Myocyte (in vitro differentiated cells): ENCODE data around the gene DNAJB4. TPM values are rescaled to one million over a fixed set of nuclear protein-coding genes. Genes with fewer than 3 reads are reported as not detected.
"Not testable (repeated sequence)": the region's sequence is repeated elsewhere in the genome, so short reads cannot be mapped to it uniquely, and the experiment has no call there.

Experiments used
- DNase-seq: peaks from one replicate; pipeline ENCODE4 v3.0.0-alpha.2; 2012; ENCODE audit warnings: low read depth
- polyA plus RNA-seq: library from polyadenylated mRNA; unstranded; fragments of >200 nt; gene quantifications from one replicate; pipeline ENCODE4 v1.2.1, GENCODE V29; 2012; ENCODE audit warnings: missing spikeins
- total RNA-seq: library from RNA; depleted of rRNA; stranded (reverse); fragments of >200 nt; gene quantifications from 2 replicates; pipeline ENCODE4 v1.2.3, GENCODE V29; 2014

Gene DNAJB4
- 223 and 226 TPM in 2 replicates for total RNA-seq
- 87.1 TPM for polyA plus RNA-seq

GRCh38 chr1:78004719-78005447 is at the start of gene DNAJB4:
Gene DNAJB4 (plus strand): TSS chr1:78004939. CDS start chr1:78005111, 172 bp downstream.
- peak; percentile 98 for DNase-seq

GRCh38 chr1:77955709-77956108 is 49.0 kb upstream of the DNAJB4 start:
- DNase-seq = no peak

- no peak for DNase-seq
Observed at GRCh38 chr1:77956464-77956863, 48.3 kb upstream of the DNAJB4 start.

GRCh38 chr1:77958391-77958790 is 46.3 kb upstream of the DNAJB4 start:
- DNase-seq = no peak

- DNase-seq = no peak
Observed at GRCh38 chr1:77958850-77959249, 45.9 kb upstream of the DNAJB4 start.

GRCh38 chr1:77961392-77961791 is 43.3 kb upstream of the DNAJB4 start:
- no peak for DNase-seq

- no peak for DNase-seq
Observed at GRCh38 chr1:77966291-77966690, 38.4 kb upstream of the DNAJB4 start.

- DNase-seq = no peak
Observed at GRCh38 chr1:77970192-77970591, 34.5 kb upstream of the DNAJB4 start.

- no peak for DNase-seq
Observed at GRCh38 chr1:77972080-77972479, 32.7 kb upstream of the DNAJB4 start.

- no peak for DNase-seq
Observed at GRCh38 chr1:77975386-77975785, 29.4 kb upstream of the DNAJB4 start.

GRCh38 chr1:77975907-77976306 is 28.8 kb upstream of the DNAJB4 start:
- DNase-seq = no peak

- DNase-seq = no peak
Observed at GRCh38 chr1:77976433-77977076, 28.2 kb upstream of the DNAJB4 start.

GRCh38 chr1:77977989-77978292 is 26.8 kb upstream of the DNAJB4 start:
- DNase-seq = no peak

GRCh38 chr1:77978293-77978968 is 26.3 kb upstream of the DNAJB4 start:
- DNase-seq = peak; percentile 87

- peak; percentile 100 for DNase-seq
Observed at GRCh38 chr1:77978969-77979876, 25.5 kb upstream of the DNAJB4 start, which contains the start of gene FUBP1. Gene FUBP1 (minus strand): TSS chr1:77979072. CDS start chr1:77979004, 68 bp downstream.

GRCh38 chr1:77983352-77983996 is 21.3 kb upstream of the DNAJB4 start:
- DNase-seq = not testable (repeated sequence)

GRCh38 chr1:77983997-77984355 is 20.8 kb upstream of the DNAJB4 start:
- no peak for DNase-seq

- DNase-seq = no peak
Observed at GRCh38 chr1:77984629-77985028, 20.1 kb upstream of the DNAJB4 start.

GRCh38 chr1:77986810-77987209 is 17.9 kb upstream of the DNAJB4 start:
- DNase-seq = no peak

- DNase-seq = no peak
Observed at GRCh38 chr1:77987919-77988318, 16.8 kb upstream of the DNAJB4 start.

GRCh38 chr1:77989744-77990143 is 15.0 kb upstream of the DNAJB4 start:
- no peak for DNase-seq
